Frontal cortex (tissue), 4 donors: ENCODE results near the gene NECTIN1. TPM values are rescaled to one million over a fixed set of nuclear protein-coding genes. Genes with fewer than 3 reads are reported as not detected.
A peak's percentile ranks its signal among the peaks of the same experiment; 100 is the strongest.

ENCODE experiments used
- DNase-seq, 2 donors: peaks; one replicate each; pipeline ENCODE4 v3.0.0; 2012; ENCODE audit warnings: low spot score in 2 of 2
- FAIRE-seq: peaks from 2 replicates; lab custom pipeline; 2012; peaks lifted over from hg19 to GRCh38; lab: Jason Lieb, UNC
- total RNA-seq: library from RNA; depleted of rRNA; stranded (reverse); fragments of >200 nt; gene quantifications from one replicate; pipeline ENCODE4 v1.2.3, GENCODE V29; 2014
- donor health status: control.
- donor health status: control.
- donor health status: control.

Gene NECTIN1
- total RNA-seq, 1 donor from 2014 or later = 10.2 TPM

GRCh38 chr11:119629085-119629484 lies 99.9 kb downstream of the NECTIN1 start:
- FAIRE-seq = no peak
- DNase-seq = no peak

GRCh38 chr11:119627286-119627685 lies 101.7 kb downstream of the NECTIN1 start:
- DNase-seq (no peak), FAIRE-seq (no peak)

- FAIRE-seq (no peak), DNase-seq (no peak)
Observed at GRCh38 chr11:119626871-119627270, 102.1 kb downstream of the NECTIN1 start.

- DNase-seq (no peak), FAIRE-seq (no peak)
Observed at GRCh38 chr11:119626197-119626841, 102.7 kb downstream of the NECTIN1 start.

GRCh38 chr11:119625206-119625978 lies 103.6 kb downstream of the NECTIN1 start:
- FAIRE-seq = no peak
- no peak for DNase-seq

GRCh38 chr11:119624629-119625028 lies 104.4 kb downstream of the NECTIN1 start:
- FAIRE-seq (no peak), DNase-seq (no peak)

GRCh38 chr11:119624102-119624615 lies 104.8 kb downstream of the NECTIN1 start:
- DNase-seq (no peak), FAIRE-seq (no peak)

- no peak for FAIRE-seq
- DNase-seq = no peak
Observed at GRCh38 chr11:119623682-119624081, 105.3 kb downstream of the NECTIN1 start.

- DNase-seq = no peak
- FAIRE-seq = no peak
Observed at GRCh38 chr11:119622454-119623143, 106.4 kb downstream of the NECTIN1 start.

GRCh38 chr11:119619665-119620064 lies 109.3 kb downstream of the NECTIN1 start:
- FAIRE-seq = no peak
- DNase-seq = no peak

GRCh38 chr11:119618208-119618909 lies 110.6 kb downstream of the NECTIN1 start:
- peak; percentile 46 to 64 for DNase-seq
- peak; percentile 78 for FAIRE-seq

- DNase-seq = no peak
- no peak for FAIRE-seq
Observed at GRCh38 chr11:119617340-119617713, 111.7 kb downstream of the NECTIN1 start.

GRCh38 chr11:119616586-119617339 lies 112.2 kb downstream of the NECTIN1 start:
- FAIRE-seq (no peak), DNase-seq (no peak)

GRCh38 chr11:119615882-119616196 lies 113.2 kb downstream of the NECTIN1 start:
- DNase-seq (no peak), FAIRE-seq (no peak)

GRCh38 chr11:119615003-119615881 lies 113.8 kb downstream of the NECTIN1 start:
- DNase-seq (no peak), FAIRE-seq (no peak)

GRCh38 chr11:119614222-119615002 lies 114.6 kb downstream of the NECTIN1 start:
- DNase-seq = no peak
- no peak for FAIRE-seq

GRCh38 chr11:119612814-119613213 lies 116.2 kb downstream of the NECTIN1 start:
- no peak for DNase-seq
- no peak for FAIRE-seq
